SU-DHL-6 (cell line): ENCODE data around the gene CPB2.

Experiments used
- H2AFZ ChIP-seq: fragments of 200-600 bp; sonication (generic); 2 replicates; pipeline ENCODE4 v1.6.1; 2014; ENCODE audit warnings: low read depth, mild to moderate bottlenecking, moderate library complexity, mixed read lengths, antibody characterized with exemption, low read length; ENCODE audit not compliant: severe bottlenecking
- H3F3A ChIP-seq: fragments of 200-600 bp; shearing (Covaris generic); 2 replicates; pipeline ENCODE4 v1.6.0; 2016; ENCODE audit warnings: antibody characterized with exemption, mild to moderate bottlenecking; ENCODE audit not compliant: insufficient read depth
- H3K27ac ChIP-seq: fragments of 200-600 bp; sonication (generic); 2 replicates; pipeline ENCODE4 v1.5.1; 2016; ENCODE audit warnings: low read depth, mild to moderate bottlenecking, low read length, moderate library complexity, mixed read lengths
- H3K27me3 ChIP-seq: fragments of 200-600 bp; sonication (generic), shearing (Covaris generic); 2 replicates; pipeline ENCODE4 v1.6.0; 2014; ENCODE audit warnings: mild to moderate bottlenecking, low read length
- H3K36me3 ChIP-seq: fragments of 200-600 bp; sonication (generic); 2 replicates; pipeline ENCODE4 v1.6.1; 2014; ENCODE audit warnings: mild to moderate bottlenecking, low read length, mixed read lengths
- H3K4me2 ChIP-seq: fragments of 300-600, 200-600 bp; shearing (Covaris generic), sonication (generic); 2 replicates; pipeline ENCODE4 v1.6.0; 2014; ENCODE audit warnings: low read length, low read depth, mild to moderate bottlenecking; ENCODE audit not compliant: poor library complexity, severe bottlenecking
- H3K4me3 ChIP-seq: fragments of 200-600 bp; sonication (generic); 2 replicates; pipeline ENCODE4 v1.5.1; 2014; ENCODE audit warnings: antibody characterized with exemption, low read length, mild to moderate bottlenecking, mixed read lengths; ENCODE audit not compliant: insufficient read depth, poor library complexity, severe bottlenecking
- H3K79me2 ChIP-seq: fragments of 200-600 bp; sonication (generic); 2 replicates; pipeline ENCODE4 v1.6.1; 2014; ENCODE audit warnings: mild to moderate bottlenecking, low read length, moderate library complexity; ENCODE audit not compliant: insufficient read depth
- H3K9ac ChIP-seq: fragments of 200-600 bp; sonication (generic); 2 replicates; pipeline ENCODE4 v1.7.0; 2014; ENCODE audit warnings: mild to moderate bottlenecking, low read length
- H3K9me2 ChIP-seq: fragments of 200-600 bp; sonication (generic); replicated peaks from 2 replicates; pipeline ENCODE4 v1.6.1; 2014; ENCODE audit warnings: low read length; ENCODE audit not compliant: insufficient read depth
- H3K9me3 ChIP-seq: fragments of 200-600 bp; sonication (generic); 2 replicates; pipeline ENCODE4 v1.6.1; 2014; ENCODE audit warnings: low read length, mixed read lengths; ENCODE audit not compliant: insufficient read depth
- H4K20me1 ChIP-seq: fragments of 200-600 bp; sonication (generic); 2 replicates; pipeline ENCODE4 v1.6.1; 2014; ENCODE audit warnings: low read depth, mild to moderate bottlenecking, antibody characterized with exemption, low read length, moderate library complexity, mixed read lengths
- EZH2phosphoT487 ChIP-seq: fragments of 200-600 bp; sonication (generic), shearing (Covaris generic); conservative IDR thresholded peaks from 2 replicates; pipeline ENCODE4 v1.6.1; 2018; ENCODE audit warnings: mild to moderate bottlenecking, antibody characterized with exemption, low read length, moderate library complexity, mixed read lengths
- TF ChIP-seq, protein P1 (sequence below): fragments of 200-600 bp; sonication (generic); IDR thresholded peaks from one replicate; pipeline ENCODE4 v1.5.1; 2017; ENCODE audit warnings: antibody characterized with exemption, mild to moderate bottlenecking, low read length, moderate library complexity; ENCODE audit not compliant: insufficient read depth, poor library complexity, severe bottlenecking

CPB2 gene

DNA sequence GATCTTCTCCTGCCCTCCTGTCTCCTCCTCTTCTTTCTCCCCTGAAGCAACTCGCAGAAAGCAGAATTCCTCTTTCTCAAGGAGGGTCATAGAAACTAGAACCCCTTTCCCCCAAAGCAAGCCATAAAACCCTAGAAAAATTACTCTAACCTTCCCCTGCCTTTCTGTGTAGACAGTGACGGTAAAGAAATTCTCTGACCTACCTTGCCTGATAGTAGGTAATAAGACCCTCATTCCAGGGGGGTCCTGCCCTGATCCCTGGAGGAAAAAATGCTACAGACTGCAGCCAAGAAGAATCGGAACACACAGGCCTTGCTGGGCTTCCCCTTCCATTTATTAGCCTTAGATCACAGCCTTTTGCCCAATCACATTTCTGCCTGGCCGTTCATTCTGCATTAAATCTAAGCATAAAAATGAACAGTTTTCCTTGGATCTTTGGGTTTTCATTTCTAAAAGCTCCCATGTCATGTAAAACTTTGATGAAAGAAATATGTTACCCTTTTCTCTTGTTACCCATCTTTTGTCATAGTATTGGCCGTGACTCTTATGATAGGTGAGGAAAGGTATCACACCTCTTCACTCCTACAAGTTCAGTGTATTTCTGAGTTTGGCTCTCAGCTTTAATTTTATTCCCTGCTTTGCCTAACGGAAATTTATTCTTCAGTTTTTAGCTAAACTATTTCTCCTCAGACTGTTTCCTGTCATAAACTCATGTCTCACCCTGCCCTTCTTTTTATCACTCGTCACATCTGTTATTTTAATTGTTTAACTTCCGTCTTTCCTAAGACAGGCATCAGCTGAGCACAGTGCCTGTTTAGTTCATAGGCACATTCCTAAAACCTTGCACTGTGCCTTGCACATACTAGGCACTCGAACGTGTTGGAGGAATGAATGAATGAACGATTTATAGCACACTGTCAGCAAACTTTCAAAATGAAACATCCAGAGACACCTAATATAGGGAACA is 20.4 kb upstream of the CPB2 start:
- no peak overlapping the region for H3K4me3 ChIP-seq
- H2AFZ ChIP-seq: no peak overlapping the region
- no peaks in the 10 kb centered on the region for H3K79me2 ChIP-seq
- H3K9me2 ChIP-seq: no peaks in the 10 kb centered on the region
- peaks cover 23% of the 10 kb centered on the region for H4K20me1 ChIP-seq
- no peak overlapping the region for H3K27ac ChIP-seq
- TF ChIP-seq EZH2phosphoT487: no peak
- TF ChIP-seq, protein P1, sequence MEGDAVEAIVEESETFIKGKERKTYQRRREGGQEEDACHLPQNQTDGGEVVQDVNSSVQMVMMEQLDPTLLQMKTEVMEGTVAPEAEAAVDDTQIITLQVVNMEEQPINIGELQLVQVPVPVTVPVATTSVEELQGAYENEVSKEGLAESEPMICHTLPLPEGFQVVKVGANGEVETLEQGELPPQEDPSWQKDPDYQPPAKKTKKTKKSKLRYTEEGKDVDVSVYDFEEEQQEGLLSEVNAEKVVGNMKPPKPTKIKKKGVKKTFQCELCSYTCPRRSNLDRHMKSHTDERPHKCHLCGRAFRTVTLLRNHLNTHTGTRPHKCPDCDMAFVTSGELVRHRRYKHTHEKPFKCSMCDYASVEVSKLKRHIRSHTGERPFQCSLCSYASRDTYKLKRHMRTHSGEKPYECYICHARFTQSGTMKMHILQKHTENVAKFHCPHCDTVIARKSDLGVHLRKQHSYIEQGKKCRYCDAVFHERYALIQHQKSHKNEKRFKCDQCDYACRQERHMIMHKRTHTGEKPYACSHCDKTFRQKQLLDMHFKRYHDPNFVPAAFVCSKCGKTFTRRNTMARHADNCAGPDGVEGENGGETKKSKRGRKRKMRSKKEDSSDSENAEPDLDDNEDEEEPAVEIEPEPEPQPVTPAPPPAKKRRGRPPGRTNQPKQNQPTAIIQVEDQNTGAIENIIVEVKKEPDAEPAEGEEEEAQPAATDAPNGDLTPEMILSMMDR: no peak
- no peaks in the 10 kb centered on the region for H3K9me3 ChIP-seq
- no peak overlapping the region for H3K9ac ChIP-seq
- H3K36me3 ChIP-seq: peaks cover 34% of the 10 kb centered on the region
- peaks cover 66% of the 10 kb centered on the region for H3F3A ChIP-seq
- H3K4me2 ChIP-seq: no peak overlapping the region
- H3K27me3 ChIP-seq: no peaks in the 10 kb centered on the region

DNA sequence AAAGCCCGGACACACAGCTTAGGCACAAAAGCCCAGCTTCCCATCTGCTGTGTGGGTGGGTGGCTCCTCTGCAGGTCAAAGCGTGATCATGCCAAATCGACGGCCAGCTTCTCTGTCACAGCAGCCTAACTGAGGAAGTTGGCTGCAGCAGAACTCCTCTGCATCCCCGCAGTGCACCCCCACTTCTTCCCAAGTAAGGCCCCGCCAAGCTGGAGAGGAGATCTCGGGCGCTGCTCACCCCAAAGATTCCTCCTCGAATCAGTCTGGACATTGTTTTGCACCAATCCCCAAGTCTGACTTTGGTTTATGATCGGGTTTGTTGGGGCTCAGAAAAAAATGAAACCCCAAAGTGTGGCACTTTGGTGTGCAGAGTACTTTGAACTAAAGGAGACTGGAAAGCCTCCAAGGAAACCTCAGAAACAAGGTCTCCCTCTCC is 19.7 kb upstream of the CPB2 start:
- peaks cover 22% of the 10 kb centered on the region for H4K20me1 ChIP-seq
- H3K9me3 ChIP-seq: no peaks in the 10 kb centered on the region
- no peaks in the 10 kb centered on the region for H3K79me2 ChIP-seq
- H3K4me3 ChIP-seq: no peak overlapping the region
- H3K27ac ChIP-seq: no peak overlapping the region
- no peak overlapping the region for H2AFZ ChIP-seq
- H3F3A ChIP-seq: peaks cover 61% of the 10 kb centered on the region
- no peak overlapping the region for H3K4me2 ChIP-seq
- peaks cover 27% of the 10 kb centered on the region for H3K36me3 ChIP-seq
- H3K9me2 ChIP-seq: no peaks in the 10 kb centered on the region
- no peak overlapping the region for H3K9ac ChIP-seq
- no peaks in the 10 kb centered on the region for H3K27me3 ChIP-seq
- no peak for TF ChIP-seq EZH2phosphoT487
- TF ChIP-seq, protein P1: no peak

GRCh38 chr13:46122304-46122703 is 17.5 kb upstream of the CPB2 start:
- no peak overlapping the region for H3K27ac ChIP-seq
- H3K4me3 ChIP-seq: no peak overlapping the region
- TF ChIP-seq, protein P1: no peak
- TF ChIP-seq EZH2phosphoT487: no peak
- H2AFZ ChIP-seq: no peak overlapping the region
- H3K9me2 ChIP-seq: no peaks in the 10 kb centered on the region
- H4K20me1 ChIP-seq: peaks cover 12% of the 10 kb centered on the region
- H3F3A ChIP-seq: peaks cover 41% of the 10 kb centered on the region
- no peak overlapping the region for H3K9ac ChIP-seq
- H3K79me2 ChIP-seq: no peaks in the 10 kb centered on the region
- H3K4me2 ChIP-seq: no peak overlapping the region
- no peaks in the 10 kb centered on the region for H3K27me3 ChIP-seq
- no peaks in the 10 kb centered on the region for H3K9me3 ChIP-seq
- peaks cover 12% of the 10 kb centered on the region for H3K36me3 ChIP-seq
